OCI-LY3 (cell line): ENCODE measurements around the gene CDH5.

Experiments used
- H2AFZ ChIP-seq: fragments of 200-600, 300-600 bp; shearing (Covaris generic); 2 replicates; pipeline ENCODE4 v1.6.0; 2014; ENCODE audit warnings: antibody characterized with exemption, low read depth, low read length
- H3K27ac ChIP-seq: fragments of 200-600, 300-600 bp; sonication (generic); 2 replicates; pipeline ENCODE4 v1.5.1; 2014; ENCODE audit warnings: mild to moderate bottlenecking, low read length, moderate library complexity, mixed read lengths
- H3K27me3 ChIP-seq: fragments of 200-600, 300-600 bp; sonication (generic); 2 replicates; pipeline ENCODE4 v1.6.1; 2014; ENCODE audit warnings: low read depth, low read length, mixed read lengths
- H3K36me3 ChIP-seq: fragments of 200-600, 300-600 bp; sonication (generic); replicated peaks from 2 replicates; pipeline ENCODE3; 2014; ENCODE audit warnings: low read depth, low read length, mixed read lengths
- H3K4me1 ChIP-seq: fragments of 300-600, 200-600 bp; sonication (generic); 2 replicates; pipeline ENCODE4 v1.6.1; 2014; ENCODE audit warnings: low read length, mixed read lengths
- H3K4me2 ChIP-seq: fragments of 200-600, 300-600 bp; sonication (generic); 2 replicates; pipeline ENCODE4 v1.6.1; 2014; ENCODE audit warnings: low read length, mixed read lengths
- H3K4me3 ChIP-seq: fragments of 300-600, 200-600 bp; sonication (generic); 2 replicates; pipeline ENCODE4 v1.5.1; 2014; ENCODE audit warnings: antibody characterized with exemption, mild to moderate bottlenecking, low read length, moderate library complexity
- H3K79me2 ChIP-seq: fragments of 300-600, 200-600 bp; shearing (Covaris generic); 2 replicates; pipeline ENCODE4 v1.6.1; 2014; ENCODE audit warnings: mild to moderate bottlenecking, low read length, mixed read lengths
- H3K9ac ChIP-seq: fragments of 300-600, 200-600 bp; shearing (Covaris generic); 2 replicates; pipeline ENCODE4 v1.6.0; 2014; ENCODE audit warnings: mild to moderate bottlenecking, low read length, moderate library complexity
- H3K9me3 ChIP-seq: fragments of 200-600, 300-600 bp; shearing (Covaris generic); 2 replicates; pipeline ENCODE4 v1.6.1; 2014; ENCODE audit warnings: low read length, mixed read lengths; ENCODE audit not compliant: insufficient read depth
- H4K20me1 ChIP-seq: fragments of 200-600, 300-600 bp; sonication (generic); 2 replicates; pipeline ENCODE4 v1.6.1; 2016; ENCODE audit warnings: low read length, mixed read lengths; ENCODE audit not compliant: insufficient read depth
- EZH2phosphoT487 ChIP-seq: fragments of 200-600 bp; shearing (Covaris generic); IDR thresholded peaks from 2 replicates; pipeline ENCODE4 v1.6.1; 2018; ENCODE audit warnings: antibody characterized with exemption, mixed run types, low read depth
- TF ChIP-seq, protein P1 (sequence below): fragments of 200-600, 300-600 bp; sonication (generic); IDR thresholded peaks from 2 replicates; pipeline ENCODE4 v1.5.1; 2014; ENCODE audit warnings: antibody characterized with exemption, low read length, low read depth

CDH5 gene

DNA sequence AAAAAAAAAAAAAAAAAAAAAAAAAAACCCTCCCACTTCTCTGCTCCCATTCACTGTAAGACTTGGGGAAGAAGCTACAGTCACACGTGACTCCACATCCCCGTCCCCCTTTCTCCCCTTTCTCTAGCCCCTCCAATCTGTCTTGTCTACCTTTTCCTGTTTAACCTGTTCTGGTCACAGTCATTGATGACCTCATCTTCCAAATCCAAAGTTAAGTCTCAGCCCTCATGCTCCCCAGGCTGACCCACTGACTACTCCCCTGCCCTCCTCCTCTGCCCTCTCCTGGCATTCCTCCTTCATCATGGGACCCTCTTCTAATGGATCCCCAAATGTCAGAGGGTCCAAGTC lies 1.6 kb upstream of the CDH5 start:
- Histone ChIP-seq H3K36me3 (no peaks in the 10 kb centered on the region), H3K27ac (no peak overlapping the region), H3K4me3 (no peak overlapping the region), H4K20me1 (no peaks in the 10 kb centered on the region), H3K9ac (no peak overlapping the region), H3K4me2 (no peak overlapping the region), H2AFZ (no peak overlapping the region), H3K9me3 (no peaks in the 10 kb centered on the region), H3K4me1 (peaks cover 9% of the 10 kb centered on the region), H3K79me2 (no peaks in the 10 kb centered on the region), H3K27me3 (peaks cover 52% of the 10 kb centered on the region)
- TF ChIP-seq, protein P1, sequence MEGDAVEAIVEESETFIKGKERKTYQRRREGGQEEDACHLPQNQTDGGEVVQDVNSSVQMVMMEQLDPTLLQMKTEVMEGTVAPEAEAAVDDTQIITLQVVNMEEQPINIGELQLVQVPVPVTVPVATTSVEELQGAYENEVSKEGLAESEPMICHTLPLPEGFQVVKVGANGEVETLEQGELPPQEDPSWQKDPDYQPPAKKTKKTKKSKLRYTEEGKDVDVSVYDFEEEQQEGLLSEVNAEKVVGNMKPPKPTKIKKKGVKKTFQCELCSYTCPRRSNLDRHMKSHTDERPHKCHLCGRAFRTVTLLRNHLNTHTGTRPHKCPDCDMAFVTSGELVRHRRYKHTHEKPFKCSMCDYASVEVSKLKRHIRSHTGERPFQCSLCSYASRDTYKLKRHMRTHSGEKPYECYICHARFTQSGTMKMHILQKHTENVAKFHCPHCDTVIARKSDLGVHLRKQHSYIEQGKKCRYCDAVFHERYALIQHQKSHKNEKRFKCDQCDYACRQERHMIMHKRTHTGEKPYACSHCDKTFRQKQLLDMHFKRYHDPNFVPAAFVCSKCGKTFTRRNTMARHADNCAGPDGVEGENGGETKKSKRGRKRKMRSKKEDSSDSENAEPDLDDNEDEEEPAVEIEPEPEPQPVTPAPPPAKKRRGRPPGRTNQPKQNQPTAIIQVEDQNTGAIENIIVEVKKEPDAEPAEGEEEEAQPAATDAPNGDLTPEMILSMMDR, result no peak
- no peak for TF ChIP-seq EZH2phosphoT487

DNA sequence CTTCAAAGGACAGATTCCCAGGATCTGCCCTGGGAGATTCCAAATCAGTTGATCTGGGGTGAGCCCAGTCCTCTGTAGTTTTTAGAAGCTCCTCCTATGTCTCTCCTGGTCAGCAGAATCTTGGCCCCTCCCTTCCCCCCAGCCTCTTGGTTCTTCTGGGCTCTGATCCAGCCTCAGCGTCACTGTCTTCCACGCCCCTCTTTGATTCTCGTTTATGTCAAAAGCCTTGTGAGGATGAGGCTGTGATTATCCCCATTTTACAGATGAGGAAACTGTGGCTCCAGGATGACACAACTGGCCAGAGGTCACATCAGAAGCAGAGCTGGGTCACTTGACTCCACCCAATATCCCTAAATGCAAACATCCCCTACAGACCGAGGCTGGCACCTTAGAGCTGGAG lies 840 bp upstream of the CDH5 start:
- H3K9me3 ChIP-seq, result no peaks in the 10 kb centered on the region
- H3K36me3 ChIP-seq, result no peaks in the 10 kb centered on the region
- no peak overlapping the region for H2AFZ ChIP-seq
- TF ChIP-seq, protein P1, result no peak
- TF ChIP-seq EZH2phosphoT487, result no peak
- no peak overlapping the region for H3K27ac ChIP-seq
- peaks cover 46% of the 10 kb centered on the region for H3K27me3 ChIP-seq
- H3K79me2 ChIP-seq, result no peaks in the 10 kb centered on the region
- H3K4me2 ChIP-seq, result no peak overlapping the region
- H4K20me1 ChIP-seq, result no peaks in the 10 kb centered on the region
- no peak overlapping the region for H3K4me3 ChIP-seq
- peaks cover 9% of the 10 kb centered on the region for H3K4me1 ChIP-seq
- H3K9ac ChIP-seq, result no peak overlapping the region

DNA sequence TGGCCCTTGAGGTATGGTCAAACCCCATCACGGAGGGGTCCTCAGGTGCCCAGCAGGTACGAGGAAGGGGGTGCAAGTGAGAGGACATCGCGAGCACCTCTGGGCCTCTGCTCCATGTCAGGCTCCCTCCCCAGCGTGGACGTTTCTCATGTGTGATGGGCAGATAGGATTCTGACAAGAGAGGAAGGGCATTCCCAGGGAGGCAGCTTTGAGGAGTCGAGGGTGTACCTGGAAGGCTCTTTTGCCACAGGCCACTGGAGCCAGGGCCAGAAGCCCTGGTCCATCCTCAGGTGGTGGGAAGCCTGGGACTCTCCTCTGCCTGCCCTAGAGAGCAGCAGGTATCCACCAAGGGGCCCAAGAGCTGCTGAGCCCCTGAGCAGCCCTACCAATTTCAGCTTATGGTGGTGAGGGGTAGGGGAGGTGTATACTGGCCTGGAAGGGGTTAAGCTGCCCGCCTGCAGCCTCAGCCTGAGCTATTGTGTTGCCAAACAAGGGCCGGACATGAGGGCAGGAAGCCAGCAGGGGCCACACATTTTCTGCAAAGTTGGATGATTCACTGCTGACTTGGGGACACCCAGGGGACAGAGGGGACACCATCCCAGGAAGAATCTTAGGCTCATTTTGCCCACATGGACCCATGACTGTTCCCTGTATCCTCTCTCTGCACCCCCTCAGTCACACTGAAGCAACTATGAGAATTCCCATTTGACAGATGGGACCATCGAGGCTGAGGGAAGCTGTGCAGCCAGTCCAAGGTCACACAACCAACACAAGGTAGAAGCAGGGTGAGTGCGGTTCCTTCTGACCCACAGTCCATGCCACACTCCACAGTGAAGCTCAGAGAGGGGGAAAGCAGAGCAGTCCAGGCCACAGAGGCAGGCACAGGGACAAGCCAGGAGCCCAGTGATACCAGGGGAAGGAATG lies 1.7 kb downstream of the CDH5 start:
- no peak overlapping the region for H2AFZ ChIP-seq
- H3K4me2 ChIP-seq, result no peak overlapping the region
- H3K79me2 ChIP-seq, result no peaks in the 10 kb centered on the region
- no peaks in the 10 kb centered on the region for H3K9me3 ChIP-seq
- peaks cover 20% of the 10 kb centered on the region for H3K27me3 ChIP-seq
- H3K36me3 ChIP-seq, result no peaks in the 10 kb centered on the region
- peaks cover 9% of the 10 kb centered on the region for H3K4me1 ChIP-seq
- H3K9ac ChIP-seq, result no peak overlapping the region
- H4K20me1 ChIP-seq, result no peaks in the 10 kb centered on the region
- no peak overlapping the region for H3K4me3 ChIP-seq
- TF ChIP-seq, protein P1, result no peak
- no peak for TF ChIP-seq EZH2phosphoT487
- H3K27ac ChIP-seq, result no peak overlapping the region

DNA sequence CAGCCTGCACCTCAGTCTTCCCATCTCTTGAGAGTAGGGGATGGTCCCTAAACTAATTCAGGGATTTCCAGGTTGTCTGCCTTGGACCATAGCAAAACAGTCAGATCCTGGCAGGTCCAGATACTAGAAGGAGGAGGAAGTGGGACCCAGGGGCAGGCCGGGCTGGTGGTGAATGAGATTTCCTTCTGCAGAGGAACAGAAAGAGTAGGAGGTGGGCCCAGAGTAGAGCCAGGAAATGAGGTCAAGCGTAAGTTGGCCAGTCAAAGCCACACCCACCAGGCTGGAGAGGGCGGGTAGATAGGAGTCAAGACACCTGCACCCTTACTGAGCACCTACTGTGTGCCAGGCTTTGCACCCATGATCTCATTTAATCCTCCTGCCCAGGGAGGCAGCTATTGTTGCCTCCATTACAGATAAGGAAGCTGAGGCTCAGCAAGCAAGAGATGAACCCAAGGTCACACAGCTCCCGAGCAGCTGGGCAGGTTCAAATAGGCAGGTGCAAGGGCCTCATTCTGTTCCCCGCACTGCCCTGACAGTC lies 2.6 kb downstream of the CDH5 start:
- Histone ChIP-seq H3K27ac (no peak overlapping the region), H3K9ac (no peak overlapping the region), H3K27me3 (peaks cover 11% of the 10 kb centered on the region), H3K9me3 (no peaks in the 10 kb centered on the region), H3K4me1 (peaks cover 9% of the 10 kb centered on the region), H3K79me2 (no peaks in the 10 kb centered on the region), H3K4me2 (no peak overlapping the region), H3K36me3 (no peaks in the 10 kb centered on the region), H3K4me3 (no peak overlapping the region), H4K20me1 (no peaks in the 10 kb centered on the region), H2AFZ (no peak overlapping the region)
- TF ChIP-seq, protein P1, result no peak
- TF ChIP-seq EZH2phosphoT487, result no peak
